ENCODE data around the gene SEC11A.
A peak's percentile ranks its signal among the peaks of the same experiment; 100 is the strongest.
"Not testable (repeated sequence)": the region's sequence is repeated elsewhere in the genome, so short reads cannot be mapped to it uniquely, and the experiment has no call there.

The SEC11A gene

GRCh38 chr15:84699538-84700191, 16.3 kb downstream of the SEC11A start:
- no peak overlapping the region for H3K4me3 ChIP-seq (ENCODE audit: low read depth, low read length)
- TF ChIP-seq CTCF (conservative IDR thresholded peaks at IDR 0.05; ENCODE audit: low read depth, low read length), result no peak
- DNase-seq (ENCODE audit: low read depth), result no peak

GRCh38 chr15:84697236-84697990, 18.5 kb downstream of the SEC11A start:
- H3K4me3 ChIP-seq (ENCODE audit: low read depth, low read length), result no peak overlapping the region
- no peak for DNase-seq (ENCODE audit: low read depth)

GRCh38 chr15:84696757-84697156, 19.2 kb downstream of the SEC11A start:
- no peak overlapping the region for H3K4me3 ChIP-seq (ENCODE audit: low read depth, low read length)
- no peak for TF ChIP-seq CTCF (conservative IDR thresholded peaks at IDR 0.05; ENCODE audit: low read depth, low read length)
- no peak for DNase-seq (ENCODE audit: low read depth)

More at GRCh38 chr15:84697236-84697990, 18.5 kb downstream of the SEC11A start:
- TF ChIP-seq CTCF (conservative IDR thresholded peaks at IDR 0.05; ENCODE audit: low read depth, low read length), result no peak

GRCh38 chr15:84690342-84690741, 25.6 kb downstream of the SEC11A start:
- no peak for DNase-seq (ENCODE audit: low read depth)
- no peak overlapping the region for H3K4me3 ChIP-seq (ENCODE audit: low read depth, low read length)
- no peak for TF ChIP-seq CTCF (conservative IDR thresholded peaks at IDR 0.05; ENCODE audit: low read depth, low read length)

- TF ChIP-seq CTCF (conservative IDR thresholded peaks at IDR 0.05; ENCODE audit: low read depth, low read length), result no peak
- H3K4me3 ChIP-seq (ENCODE audit: low read depth, low read length), result no peak overlapping the region
- DNase-seq (ENCODE audit: low read depth), result no peak
These were observed 26.1 kb downstream of the SEC11A start for GRCh38 chr15:84689858-84690257.

- not testable (repeated sequence) for DNase-seq (ENCODE audit: low read depth); H3K4me3 ChIP-seq (ENCODE audit: low read depth, low read length)
These were observed 29.5 kb downstream of the SEC11A start for GRCh38 chr15:84686446-84686845.

GRCh38 chr15:84685304-84685703, 30.6 kb downstream of the SEC11A start:
- H3K4me3 ChIP-seq (ENCODE audit: low read depth, low read length), result no peak overlapping the region
- peak; percentile 91 for DNase-seq (ENCODE audit: low read depth)
- TF ChIP-seq CTCF (conservative IDR thresholded peaks at IDR 0.05; ENCODE audit: low read depth, low read length), result no peak

Data from choroid plexus epithelial cell (primary cell).